ENCODE data around the gene SH3TC2.

The SH3TC2 gene

DNA sequence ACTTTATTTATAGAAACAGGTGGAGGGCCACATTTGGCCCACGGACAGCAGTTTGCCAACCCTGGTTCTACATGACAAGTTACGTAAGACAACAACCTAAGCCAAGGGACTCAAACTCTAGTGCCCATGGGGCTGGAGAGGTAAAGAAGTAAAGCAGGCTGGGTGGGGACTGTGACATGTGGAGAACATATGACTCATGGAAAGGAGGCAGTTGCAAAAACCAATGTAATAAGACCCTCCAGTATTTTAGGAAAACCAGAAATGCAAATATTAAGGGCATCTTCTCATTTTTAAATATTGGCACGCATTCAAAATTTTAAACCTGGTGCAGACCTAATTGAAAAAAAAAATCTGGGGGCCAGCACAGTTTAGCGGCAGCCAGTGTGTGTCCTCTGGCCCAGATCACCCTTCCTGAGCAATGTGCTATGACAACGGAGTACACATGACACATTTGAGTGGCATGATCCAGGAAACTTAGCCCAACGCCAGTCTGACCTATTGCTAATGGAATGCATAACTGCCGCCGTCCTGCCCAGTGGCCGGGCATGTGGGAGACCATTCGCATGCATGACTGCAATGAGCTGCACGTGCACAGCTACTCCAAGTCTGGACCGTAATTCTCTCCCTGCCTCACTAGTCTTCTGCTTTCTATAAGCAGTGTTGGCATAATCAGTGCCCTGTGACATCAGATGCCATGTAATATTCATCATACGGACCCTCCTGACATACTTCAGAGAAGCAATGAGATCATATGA is 97.2 kb downstream of the SH3TC2 start:
- no peak overlapping the region for H3K4me3 ChIP-seq (ENCODE audit: low read depth, low read length)
- ChIA-PET POLR2A (interaction anchor here (1.0 to 1.2 kb wide), 2 partner anchors 37 to 169 kb away, joined by 3 to 5 read pairs; no protein-coding TSS in a partner anchor), CTCF (interaction anchor here (0.7 to 6.7 kb wide), 9 partner anchors 9 to 232 kb away, joined by 3 to 56 read pairs (median 4); no protein-coding TSS in a partner anchor)
- TF ChIP-seq, protein P1, sequence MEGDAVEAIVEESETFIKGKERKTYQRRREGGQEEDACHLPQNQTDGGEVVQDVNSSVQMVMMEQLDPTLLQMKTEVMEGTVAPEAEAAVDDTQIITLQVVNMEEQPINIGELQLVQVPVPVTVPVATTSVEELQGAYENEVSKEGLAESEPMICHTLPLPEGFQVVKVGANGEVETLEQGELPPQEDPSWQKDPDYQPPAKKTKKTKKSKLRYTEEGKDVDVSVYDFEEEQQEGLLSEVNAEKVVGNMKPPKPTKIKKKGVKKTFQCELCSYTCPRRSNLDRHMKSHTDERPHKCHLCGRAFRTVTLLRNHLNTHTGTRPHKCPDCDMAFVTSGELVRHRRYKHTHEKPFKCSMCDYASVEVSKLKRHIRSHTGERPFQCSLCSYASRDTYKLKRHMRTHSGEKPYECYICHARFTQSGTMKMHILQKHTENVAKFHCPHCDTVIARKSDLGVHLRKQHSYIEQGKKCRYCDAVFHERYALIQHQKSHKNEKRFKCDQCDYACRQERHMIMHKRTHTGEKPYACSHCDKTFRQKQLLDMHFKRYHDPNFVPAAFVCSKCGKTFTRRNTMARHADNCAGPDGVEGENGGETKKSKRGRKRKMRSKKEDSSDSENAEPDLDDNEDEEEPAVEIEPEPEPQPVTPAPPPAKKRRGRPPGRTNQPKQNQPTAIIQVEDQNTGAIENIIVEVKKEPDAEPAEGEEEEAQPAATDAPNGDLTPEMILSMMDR (IDR thresholded peaks at IDR 0.05; ENCODE audit: insufficient read depth, low read length, missing control alignments), result no peak
- DNase-seq (ENCODE audit: low read depth, low spot score), result peak; percentile 91

DNA sequence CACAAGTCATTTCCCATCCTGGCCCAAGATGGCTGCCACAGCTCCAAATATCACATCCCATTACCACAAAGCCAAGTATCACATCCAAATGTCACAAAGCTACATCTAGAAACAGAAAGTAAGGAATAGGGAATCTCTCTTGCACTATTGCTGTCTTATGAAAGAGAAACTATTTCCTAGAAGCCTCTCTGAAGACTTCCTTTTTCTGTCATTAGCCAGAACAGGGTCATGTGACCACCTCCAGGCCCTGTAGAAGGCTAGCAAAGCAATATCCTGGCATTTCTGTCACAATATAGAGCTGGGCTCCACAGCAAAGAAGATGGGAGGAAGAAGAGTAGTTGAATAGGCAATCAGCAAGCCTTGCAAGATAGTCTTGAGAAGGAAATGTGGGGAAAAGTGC is 99.2 kb downstream of the SH3TC2 start:
- DNase-seq (ENCODE audit: low read depth, low spot score), result no peak
- CTCF ChIA-PET, result interaction anchor here (0.9 to 1.4 kb wide), 5 partner anchors 10 to 71 kb away, joined by 3 to 5 read pairs (median 3); no protein-coding TSS in a partner anchor
- no peak overlapping the region for H3K4me3 ChIP-seq (ENCODE audit: low read depth, low read length)
- POLR2A ChIA-PET, result no interaction called here
- TF ChIP-seq, protein P1 (IDR thresholded peaks at IDR 0.05; ENCODE audit: insufficient read depth, low read length, missing control alignments), result no peak

DNA sequence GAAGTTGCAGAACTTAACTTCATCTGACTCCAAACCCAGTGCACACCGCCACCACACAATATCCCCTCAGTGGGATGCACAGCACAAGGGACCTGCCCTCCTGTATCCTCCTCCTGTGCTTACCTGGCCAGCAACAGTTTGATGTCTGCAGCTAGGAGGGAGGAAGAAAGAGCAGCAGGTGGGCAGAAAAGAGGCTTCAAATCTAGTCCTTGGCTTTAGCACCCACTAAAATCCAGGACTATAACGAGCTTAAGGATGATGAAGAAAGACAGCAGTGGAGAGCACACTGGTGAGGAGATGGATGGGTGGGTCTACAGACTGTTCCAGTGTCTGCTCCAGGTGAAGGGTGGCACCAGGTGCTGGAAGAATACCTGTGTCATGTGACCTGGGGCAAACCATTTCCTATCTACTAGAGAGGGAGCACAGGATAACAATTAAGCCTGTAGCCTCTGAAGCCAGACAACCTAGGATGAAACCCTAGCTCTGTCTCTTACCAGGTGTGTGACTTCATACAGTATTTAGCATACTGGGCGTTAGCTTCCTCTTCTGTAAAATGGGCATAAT is 100.0 kb downstream of the SH3TC2 start:
- TF ChIP-seq, protein P1 (IDR thresholded peaks at IDR 0.05; ENCODE audit: insufficient read depth, low read length, missing control alignments), result no peak
- no peak overlapping the region for H3K4me3 ChIP-seq (ENCODE audit: low read depth, low read length)
- DNase-seq (ENCODE audit: low read depth, low spot score), result no peak
- POLR2A ChIA-PET, result no interaction called here
- CTCF ChIA-PET, result interaction anchor here (0.8 to 1.4 kb wide), 7 partner anchors 9 to 222 kb away, joined by 3 to 5 read pairs (median 3); no protein-coding TSS in a partner anchor

DNA sequence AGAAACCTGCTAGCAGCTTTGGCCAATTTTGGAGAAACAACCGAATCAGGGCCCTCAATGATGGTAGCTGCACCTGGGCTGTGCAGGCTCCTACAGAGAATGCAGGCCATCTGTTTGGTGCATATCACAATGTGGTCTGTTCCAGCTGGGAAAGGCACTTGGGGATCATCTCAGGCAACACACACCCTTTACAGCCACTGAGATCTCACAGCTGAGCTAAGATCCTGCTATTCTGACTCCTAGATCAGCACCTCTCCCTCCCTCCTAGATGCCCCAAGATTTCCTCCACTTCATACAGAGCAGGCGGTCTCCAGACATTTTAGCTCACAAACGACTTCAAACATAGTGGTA is 100.7 kb downstream of the SH3TC2 start:
- no peak for DNase-seq (ENCODE audit: low read depth, low spot score)
- CTCF ChIA-PET, result interaction anchor here (0.8 to 1.4 kb wide), 4 partner anchors 36 to 221 kb away, joined by 3 to 5 read pairs (median 3); no protein-coding TSS in a partner anchor
- POLR2A ChIA-PET, result no interaction called here
- no peak overlapping the region for H3K4me3 ChIP-seq (ENCODE audit: low read depth, low read length)
- TF ChIP-seq, protein P1 (IDR thresholded peaks at IDR 0.05; ENCODE audit: insufficient read depth, low read length, missing control alignments), result no peak

DNA sequence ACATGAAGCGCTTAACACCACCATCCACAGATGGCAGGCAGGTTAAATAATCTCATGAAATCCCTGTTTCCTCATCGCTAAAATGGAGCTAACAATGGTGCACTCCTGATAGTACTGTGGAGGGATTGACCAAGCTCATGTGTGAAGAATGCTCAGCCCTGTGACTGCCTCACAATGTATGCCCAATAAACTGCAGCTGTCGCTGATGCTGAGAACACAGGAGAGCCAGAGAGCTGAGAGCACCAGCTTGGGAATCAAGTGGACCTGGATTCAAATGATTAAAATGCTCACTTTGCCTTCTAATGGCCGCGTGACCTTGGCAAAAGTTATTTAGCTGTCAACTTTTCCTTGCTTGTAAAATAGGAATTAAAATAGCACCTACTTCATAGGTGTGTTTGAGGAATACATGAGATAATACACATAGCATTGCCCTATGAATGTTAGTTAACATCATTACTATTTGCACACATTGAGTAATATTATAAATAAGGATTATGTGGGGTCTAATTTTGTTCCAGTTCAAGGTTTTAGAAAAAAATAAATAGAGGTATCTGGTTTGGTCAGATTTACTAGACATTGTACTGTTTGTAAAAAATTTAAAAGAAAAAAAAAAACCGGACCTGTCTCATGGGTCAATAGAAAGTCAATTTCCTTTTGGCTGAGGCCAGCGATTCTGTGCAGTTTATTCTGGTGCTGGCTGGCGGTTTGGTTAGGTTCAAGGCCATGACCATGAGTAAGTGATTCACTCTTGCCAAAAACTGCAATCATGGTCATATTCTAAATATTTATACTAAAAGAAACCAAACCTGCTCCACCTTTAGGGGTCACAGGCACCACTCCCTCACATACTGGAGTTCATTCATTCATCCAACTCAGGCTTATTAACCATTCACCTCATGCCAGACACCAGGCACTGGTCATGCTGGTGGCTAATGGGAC is 101.3 kb downstream of the SH3TC2 start:
- ChIA-PET CTCF (interaction anchor here (0.7 to 1.7 kb wide), 8 partner anchors 8 to 229 kb away, joined by 3 to 8 read pairs (median 4); no protein-coding TSS in a partner anchor), POLR2A (no interaction called here)
- DNase-seq (ENCODE audit: low read depth, low spot score), result no peak
- H3K4me3 ChIP-seq (ENCODE audit: low read depth, low read length), result no peak overlapping the region
- TF ChIP-seq, protein P1 (IDR thresholded peaks at IDR 0.05; ENCODE audit: insufficient read depth, low read length, missing control alignments), result no peak

All from AG04449 (cell line).